ENCODE measurements around the gene ARSI.
A peak's percentile ranks its signal among the peaks of the same experiment; 100 is the strongest.

The ARSI gene

DNA sequence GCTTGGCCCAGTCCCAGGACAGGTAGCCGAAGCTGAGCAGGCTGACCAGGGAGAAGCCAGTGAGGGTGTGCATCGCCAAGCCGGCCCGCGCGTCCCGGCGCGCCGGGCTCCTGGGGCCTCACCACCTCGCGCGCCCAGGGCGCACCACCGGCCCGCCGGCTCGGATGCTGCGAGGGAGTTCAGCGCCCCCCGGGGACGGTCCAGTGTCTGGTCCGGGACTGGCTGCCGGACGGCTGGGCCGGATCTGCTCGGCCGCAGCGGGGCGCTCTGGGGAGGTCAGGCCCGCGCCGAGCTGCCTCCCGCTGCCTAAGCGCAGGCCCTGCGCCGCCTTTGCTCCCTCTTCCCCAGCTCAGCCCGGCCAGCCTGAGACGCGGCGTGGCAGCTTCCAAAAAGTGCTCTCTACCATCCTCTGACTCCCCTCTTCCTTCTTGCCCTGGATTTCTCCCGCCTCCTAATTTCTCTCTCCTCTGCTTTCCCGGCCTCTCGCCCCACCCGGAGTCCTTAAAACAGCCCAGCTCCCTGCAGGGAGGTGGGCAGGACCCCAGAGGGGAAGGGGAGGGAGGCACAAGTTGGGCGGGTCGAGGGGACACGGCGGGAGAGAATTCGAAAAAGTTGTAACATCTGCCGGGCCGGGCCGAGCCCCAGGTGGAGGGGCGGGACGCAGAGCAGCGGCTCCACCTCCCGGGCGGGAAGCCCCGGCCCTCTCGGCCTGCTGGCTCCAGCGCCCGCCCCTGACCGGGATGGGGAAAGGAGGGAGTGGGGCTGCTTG, at the start of gene ARSI:
Gene ARSI, minus strand, starts transcription at position 605 of the 769 bp plus-strand sequence. Its CDS starts 532 bp downstream, at position 73.
- DNase-seq: no peak

DNA sequence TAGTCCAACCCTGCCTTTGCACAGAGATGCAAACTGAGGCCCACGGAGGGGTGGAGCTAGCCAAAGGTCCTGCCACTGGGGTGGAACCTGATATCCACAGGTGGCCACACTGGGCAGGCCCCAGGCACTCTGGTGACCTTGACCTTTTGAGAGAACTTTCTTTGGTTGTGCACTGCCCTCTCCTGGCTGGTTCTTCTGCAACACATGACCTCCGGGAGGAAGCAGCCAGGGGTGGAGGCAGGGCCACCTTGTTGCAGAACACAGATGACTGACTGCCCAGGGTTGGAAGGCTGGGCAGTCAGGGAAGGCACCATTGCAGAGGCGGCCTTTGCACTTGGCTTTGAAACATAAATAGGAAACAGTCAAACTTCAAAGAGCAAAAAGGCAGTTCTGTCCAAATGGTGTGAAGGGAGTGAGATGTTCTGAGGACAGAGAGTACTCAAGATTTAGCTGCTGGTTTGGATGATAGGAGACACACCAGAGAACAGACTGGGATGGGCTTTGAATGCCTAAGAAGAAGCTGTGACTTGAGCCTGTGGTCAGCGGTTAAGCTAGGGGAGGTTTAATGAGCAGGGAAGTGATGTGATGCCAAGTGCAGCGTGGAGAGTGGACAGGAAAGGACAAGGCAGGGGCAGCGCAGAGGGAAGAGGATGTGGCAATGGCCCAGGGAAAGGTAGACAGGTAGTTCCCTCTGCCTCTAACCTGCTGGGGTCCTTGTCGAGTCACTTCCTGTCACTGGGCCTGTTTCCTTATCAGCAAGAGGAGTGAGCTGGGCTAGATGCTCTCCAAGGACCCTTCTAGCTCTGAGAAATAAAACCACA, 48.0 kb upstream of the ARSI start:
- DNase-seq: peak; percentile 80

DNA sequence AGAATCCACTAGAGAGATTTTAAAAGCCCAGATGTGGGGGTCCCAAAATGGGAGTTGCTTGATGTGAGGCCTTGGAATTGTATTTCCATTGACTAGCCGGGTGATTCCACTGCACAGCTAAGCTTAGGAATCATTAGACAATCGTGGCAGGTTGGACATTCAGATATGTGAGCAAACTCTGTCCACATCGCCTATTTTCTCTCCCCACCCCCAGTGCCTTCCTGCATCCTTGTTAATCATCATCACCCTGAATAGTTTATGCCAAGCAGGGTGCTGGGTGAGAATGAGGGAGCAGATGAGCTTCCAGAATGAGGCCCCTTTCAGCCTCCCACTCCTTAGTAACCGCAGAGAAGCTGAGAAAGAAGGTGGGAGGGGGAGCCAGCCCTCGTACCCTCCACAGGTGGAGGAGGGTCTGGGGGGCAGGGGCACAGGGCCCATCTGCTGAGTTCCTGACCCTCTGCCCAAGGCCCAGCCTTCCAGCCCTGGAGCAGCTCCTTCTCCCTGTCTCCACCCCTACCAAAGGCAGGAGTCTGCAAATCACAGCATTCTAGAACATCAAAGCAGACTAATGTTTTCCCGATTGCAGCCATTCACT, 47.1 kb upstream of the ARSI start:
- DNase-seq: no peak

DNA sequence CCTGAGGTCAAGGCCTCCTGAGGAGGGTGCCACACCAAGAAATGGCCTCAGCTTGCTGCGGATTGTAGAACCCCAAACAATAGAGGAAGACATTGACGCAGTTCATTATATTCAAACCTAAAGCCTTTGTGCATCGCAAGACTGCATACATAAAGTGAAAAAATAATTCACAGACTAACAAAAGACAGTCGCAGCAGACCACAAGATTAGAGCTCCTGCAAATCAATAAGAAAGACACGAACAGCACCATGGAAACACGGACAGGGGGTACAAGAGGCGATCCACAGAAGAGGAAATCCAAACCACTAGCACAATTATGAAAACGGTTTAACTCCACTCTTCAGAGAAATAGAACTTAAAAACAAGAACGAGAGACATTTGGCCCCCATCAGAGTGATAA, 44.7 kb upstream of the ARSI start:
- no peak for DNase-seq

DNA sequence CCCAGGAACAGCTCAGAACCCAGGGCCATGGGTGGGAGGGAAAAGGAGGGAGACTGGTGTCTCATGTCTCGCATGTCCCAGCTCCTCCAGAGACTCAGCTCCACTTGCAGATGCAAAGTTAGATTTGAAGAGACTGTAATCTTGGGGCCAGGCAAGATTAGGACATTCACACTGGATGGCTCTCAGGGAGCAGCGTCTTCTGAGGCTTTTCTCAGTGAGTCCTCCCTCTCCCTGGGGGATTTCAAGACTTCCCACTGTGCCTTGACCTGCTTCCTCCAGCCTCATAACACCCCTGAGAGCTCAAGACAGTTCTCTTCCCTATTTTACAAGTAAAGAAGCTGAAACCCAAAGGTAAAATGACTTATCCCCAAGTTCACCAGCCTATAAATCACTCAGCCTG, 44.3 kb upstream of the ARSI start:
- DNase-seq: no peak

DNA sequence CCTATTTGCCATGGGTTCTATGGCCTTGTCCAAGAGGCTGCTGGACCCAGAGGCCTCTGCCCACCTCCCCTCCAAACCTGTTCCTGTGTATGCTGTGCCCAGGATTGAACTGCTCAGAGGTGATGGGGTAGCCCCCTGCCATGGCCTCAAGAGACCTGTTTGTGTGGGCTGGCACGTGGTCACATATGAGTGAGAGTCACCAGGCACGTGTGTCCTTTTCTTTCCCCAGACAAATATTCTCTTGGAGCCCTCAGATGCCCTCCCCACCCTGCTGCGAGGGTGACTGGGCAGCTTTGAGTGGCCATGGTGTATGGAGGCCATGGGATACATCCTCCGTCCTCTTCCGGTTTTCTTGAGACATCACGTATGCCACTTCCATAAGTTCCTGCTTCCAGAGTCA, 43.9 kb upstream of the ARSI start:
- no peak for DNase-seq

DNA sequence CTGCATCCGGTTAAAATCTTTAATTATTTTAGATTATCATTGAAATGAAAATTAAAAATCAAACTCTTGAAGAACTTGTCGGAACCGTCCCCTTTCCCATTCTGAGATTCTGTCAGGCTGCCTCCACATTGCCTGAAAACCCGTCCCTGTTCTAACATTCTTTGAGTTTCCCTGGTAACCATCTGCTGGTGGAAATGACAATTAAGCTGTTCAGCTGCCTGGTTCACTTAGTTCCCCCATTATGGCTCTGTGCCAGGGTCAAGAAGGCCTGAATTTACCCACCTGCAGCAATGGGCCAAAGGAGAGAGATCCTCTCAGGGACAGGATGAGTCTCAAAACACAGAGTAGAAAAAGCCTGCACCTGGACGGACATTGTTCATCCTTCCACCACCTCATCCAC, 43.0 kb upstream of the ARSI start:
- no peak for DNase-seq

DNA sequence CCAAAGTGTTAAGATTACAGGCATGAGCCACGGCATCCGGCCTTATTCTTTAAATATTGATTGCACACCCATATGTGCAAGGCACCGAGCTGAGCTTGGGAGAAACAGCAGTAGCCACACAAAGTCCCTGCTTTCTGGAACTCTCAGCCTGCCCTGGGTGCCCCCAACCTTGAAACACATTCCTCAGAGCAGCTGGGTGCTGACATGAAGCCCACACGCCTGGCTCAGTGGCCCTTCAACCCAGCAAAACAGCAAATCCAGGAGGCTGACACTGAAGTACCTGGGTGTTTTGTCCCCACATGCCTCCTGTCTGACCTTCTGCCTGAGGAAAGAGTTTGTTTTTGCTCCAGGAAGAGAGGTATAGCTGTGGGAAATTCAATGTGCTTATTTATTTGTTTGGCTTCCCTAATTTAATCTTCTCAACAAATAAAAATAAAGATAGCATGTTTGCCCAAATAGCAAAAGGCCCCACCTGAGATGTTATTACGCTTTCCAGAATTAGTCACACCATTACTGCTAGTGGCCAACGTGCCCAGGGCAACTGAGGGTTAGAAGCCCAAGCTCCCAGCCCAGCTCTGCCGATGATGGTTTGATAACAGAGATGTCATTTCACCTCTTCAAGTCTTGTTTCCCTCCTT, 41.4 kb upstream of the ARSI start:
- no peak for DNase-seq

DNA sequence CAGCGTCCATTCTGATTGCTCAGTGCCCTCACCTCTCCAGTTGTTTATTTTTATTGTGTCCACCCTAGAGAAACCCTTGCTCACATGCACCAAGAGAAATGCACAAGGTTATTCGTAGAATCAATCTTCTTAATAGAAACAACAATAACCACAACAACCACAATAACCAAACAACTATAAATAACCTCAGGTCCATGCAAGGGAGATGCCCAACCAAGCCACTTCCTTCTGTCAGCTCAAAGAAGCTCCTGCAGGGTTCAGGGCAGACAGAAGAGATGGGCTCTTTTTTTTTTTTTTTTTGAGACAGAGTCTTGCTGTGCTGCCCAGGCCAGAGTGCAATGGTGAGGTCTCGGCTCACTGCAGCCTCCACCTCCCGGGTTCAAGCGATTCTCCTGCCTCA, 39.9 kb upstream of the ARSI start:
- DNase-seq: no peak

DNA sequence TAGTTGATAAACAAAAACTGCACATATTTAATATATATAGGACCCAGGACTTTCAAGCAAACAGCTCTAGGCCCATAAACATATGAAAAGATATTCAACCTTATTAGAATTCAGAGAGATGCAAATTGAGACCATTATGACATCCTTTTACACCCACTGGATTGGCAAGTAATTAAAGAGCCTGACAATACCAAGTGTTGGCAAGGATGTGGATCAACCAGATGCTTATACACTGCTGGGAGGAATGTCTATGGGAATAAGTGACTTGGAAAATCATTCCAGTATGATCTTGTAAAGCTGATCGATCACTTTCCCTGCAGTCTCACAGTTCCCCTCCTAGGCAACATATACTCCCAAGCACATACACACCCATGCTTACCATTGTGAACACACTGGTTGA, 39.3 kb upstream of the ARSI start:
- no peak for DNase-seq

DNA sequence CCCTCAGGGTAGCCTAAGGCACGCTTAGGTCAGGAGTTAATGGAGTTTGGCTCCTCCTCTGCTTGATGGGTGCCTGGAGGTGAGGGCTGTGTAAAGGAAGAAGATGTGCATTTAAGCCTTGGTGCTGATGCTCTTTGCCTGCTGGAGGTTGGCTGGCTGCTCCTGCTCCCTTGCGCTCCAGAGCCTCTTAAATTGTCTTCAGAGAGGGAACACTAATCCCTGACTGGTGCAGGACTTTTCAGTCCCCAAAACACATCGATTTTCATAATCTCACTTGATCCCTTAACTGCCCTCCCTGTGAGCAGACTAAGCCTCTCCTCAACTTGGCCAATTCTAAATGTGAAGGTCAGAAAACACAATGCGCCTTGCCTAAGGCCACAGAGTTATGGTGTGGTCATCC, 38.6 kb upstream of the ARSI start:
- no peak for DNase-seq

DNA sequence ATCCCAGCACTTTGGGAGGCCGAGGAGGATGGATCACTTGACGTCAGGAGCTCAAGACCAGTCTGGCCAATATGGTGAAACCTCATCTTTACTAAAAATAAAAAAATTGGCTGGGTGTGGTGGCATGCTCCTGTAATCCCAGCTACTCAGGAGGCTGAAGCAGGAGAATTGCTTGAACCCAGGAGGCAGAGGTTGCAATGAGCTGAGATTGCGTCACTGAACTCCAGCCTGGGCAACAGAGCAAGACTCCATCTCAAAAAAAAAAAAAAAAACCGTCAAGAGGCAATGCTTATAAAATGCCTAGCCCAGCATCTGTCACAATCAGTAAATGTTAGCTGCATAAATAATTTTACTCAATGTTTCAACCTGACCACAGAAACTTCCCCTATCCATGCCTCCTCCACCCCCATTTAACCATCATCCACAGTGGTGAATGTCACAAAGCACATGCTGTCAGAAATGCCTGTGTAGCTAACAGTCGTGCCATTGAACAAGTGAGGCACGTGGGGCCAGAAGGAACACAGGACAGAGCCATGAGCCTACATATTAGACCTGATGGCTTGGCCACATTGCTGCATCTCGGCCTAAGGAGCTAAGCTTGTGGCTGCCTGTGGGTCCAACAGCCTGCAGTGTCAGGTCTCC, 38.0 kb upstream of the ARSI start:
- no peak for DNase-seq

DNA sequence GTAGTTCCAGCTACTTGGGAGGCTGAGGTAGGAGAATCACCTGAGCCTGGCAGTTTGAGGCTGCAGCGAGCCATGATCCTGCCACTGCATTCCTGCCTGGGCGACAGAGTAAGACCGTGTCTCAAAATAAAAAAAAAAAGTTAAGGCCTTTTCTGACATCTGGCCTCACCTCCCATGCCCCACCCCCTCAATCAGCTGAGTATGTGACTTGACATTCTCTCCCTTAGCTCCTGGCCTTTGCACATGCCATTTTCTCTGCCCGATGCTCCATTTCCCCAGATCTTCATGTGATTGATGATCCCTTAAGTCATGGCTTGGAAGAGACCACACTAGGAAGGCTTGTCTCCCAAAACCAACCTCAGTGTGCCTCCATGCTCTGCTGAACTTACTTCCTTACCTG, 37.1 kb upstream of the ARSI start:
- DNase-seq: no peak

DNA sequence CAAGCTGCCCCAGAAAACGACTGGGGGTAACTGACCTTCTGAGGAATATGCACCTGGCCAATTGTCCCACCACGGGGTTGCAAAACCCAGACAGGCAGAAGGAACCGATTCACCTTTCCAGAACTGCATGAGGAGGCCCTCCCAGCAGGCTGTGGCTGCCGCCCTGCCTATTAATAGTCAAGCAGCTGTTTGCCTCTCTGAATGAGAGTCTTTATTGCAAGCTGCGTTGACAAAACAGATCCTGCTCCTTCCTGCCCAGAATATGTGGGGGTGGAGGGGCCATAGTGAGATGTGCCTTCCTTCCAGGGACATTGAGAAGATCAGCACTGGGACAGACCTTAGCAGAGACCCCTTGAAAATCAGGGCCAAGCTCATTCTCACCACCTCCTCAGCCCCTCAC, 36.5 kb upstream of the ARSI start:
- no peak for DNase-seq

DNA sequence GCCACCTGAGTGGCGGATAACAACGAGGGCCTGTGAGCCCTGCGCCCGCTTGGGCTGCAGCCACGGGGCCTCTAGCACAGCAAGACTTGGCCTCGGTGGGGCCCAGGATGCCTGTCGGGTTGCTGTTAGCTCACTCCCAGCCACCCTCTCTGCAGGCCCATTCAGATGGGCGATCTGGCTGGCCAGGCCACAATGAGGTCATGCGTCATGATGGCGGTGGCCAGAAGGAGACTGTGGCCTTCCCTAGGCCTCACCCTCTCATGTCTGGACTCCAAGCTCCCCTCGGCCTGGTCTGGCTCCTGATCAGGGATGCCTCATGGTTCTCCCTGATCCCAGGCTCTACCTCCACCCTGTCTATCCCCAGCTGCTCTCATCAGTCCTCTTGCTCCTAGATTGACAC, 35.8 kb upstream of the ARSI start:
- no peak for DNase-seq

DNA sequence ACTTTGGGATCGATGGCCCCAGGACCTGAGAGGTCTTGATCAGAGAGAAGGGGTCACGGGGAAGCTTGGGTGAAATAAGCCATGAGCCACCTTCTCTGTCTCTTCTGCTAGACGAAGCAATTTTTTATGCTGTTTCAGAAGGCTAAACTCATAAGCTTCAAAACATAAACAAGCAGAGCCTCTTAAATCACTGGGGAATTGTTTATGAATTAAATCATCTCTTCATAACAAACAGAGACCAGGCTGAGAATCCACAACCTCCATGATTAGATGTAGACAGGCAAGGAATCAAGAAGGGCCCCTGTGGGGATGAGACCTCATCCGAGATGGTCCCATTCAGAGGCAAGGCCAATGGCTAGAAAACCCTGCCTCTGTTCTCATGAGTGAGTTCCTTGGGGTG, 33.1 kb upstream of the ARSI start:
- DNase-seq: no peak

DNA sequence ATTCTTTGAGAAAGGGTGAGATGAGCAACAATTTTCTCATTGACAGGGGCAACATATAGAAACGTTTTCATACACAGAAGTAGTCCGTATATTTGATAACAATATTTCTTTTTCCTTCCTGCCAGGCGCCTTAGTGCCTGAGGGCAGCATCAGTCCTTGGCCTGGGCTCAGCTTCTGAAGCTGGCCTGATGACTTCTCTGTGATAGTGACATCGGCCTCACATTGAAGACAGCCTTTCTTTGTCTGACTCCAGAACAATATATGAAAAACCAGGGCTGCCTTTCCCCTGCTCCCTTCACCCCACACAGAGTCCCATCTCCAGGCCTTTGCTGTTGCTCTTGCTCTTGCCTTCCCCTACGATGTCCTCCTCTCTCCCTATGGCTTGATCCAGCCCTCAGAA, 30.7 kb upstream of the ARSI start:
- no peak for DNase-seq

DNA sequence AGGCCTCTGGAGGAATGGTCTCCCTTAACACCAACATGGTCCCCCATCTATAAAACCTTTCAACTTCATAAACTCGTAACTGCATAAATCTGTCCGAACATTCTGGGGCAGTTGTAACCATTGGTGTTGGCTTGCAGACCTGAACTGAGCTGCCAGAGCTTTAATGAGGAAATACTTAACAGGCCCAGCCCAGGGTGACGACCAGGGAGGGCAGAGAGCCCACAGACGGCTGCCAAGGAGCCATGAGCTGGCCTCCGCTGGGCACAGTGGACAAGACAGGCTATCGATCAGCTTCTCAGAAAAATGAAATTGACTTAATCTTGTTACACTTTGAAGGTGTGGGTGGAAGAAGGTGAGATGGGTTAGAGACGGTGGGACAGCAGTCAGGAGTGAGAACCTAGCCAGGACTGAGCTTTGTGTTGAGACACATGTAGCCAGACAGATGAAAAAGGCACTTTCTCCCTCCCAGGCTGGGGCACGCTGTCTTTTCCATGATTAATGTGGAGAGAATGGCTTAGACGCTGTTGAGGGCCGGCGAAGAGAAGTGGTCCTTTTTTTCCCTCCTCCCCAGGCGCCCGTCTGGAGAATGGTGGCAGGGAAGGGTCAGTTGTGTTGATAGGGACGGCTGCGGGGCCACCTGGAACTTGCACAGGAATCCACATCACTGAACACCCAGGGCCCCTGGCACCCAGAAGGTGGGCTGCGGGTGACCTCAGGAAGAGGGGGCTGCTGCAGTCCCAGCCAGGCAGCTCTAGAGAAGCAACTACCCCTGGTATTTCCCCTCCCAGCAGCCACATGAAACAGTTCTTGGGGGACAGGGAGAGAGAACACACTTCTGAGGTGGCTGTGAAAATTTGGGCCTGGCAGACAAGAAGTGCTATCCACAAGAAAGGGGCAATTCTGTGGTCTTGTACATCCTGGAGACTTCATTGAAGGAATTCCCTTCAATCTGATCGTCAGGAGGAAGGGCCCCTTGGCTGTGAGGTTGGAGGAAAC, 27.5 kb upstream of the ARSI start:
- no peak for DNase-seq

DNA sequence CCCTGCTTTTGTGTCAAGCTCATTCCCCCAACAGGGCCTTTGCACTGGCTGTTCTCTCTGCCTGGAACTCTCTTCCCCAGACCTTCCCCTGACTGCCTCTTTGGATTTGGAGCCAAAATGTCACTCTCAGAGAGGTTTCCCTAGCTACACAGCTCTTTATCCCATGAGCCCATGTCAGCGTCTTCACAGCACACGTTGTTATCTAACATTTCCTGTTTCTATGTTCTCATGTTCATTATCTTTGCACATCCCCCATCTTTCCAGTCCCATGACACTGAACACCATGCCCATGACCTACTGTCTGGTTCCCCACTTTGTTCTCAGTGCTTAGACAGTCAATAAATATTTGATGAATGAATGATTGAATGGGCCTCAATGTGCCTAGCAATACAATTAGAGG, 26.3 kb upstream of the ARSI start:
- peak; percentile 69 for DNase-seq

DNA sequence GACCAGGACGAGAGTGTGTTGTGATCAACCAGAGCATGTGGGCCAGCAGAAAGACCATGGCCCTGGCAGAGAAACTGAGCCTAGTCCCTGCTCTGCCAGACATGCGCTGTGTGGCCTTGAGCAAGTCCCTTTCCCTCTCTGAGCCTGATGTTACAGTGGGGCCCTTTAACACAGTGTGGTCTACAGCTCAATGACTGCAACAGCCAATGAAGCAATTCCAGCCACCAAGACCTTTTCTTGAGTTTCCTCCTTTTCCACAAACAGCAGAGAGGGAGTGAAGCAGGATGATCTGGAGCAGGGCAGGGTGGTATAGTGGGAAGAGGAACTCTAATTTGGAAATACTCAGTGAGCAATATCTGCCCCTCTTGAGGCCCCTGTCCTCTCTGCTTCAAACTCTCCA, 25.8 kb upstream of the ARSI start:
- DNase-seq: no peak

DNA sequence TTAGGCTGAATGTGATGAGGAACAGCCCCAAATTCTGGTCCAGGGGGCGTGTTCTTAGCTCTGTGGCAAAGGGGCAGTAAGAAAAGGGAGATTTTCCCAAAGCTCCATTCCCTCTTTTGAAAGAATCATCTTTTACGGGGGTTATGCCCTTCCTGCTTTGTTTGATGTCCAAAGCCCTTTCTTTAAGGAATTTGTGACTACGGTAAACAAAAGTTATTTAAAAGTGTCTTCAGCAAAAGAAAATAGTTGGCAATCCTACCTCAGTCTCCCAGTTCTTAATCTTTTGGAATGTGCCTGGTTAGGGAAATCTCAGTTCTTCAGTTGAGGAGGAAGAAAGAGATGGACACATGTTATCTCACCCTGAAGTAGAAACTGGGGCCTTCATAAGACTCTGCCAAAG, 24.4 kb upstream of the ARSI start:
- DNase-seq: no peak

DNA sequence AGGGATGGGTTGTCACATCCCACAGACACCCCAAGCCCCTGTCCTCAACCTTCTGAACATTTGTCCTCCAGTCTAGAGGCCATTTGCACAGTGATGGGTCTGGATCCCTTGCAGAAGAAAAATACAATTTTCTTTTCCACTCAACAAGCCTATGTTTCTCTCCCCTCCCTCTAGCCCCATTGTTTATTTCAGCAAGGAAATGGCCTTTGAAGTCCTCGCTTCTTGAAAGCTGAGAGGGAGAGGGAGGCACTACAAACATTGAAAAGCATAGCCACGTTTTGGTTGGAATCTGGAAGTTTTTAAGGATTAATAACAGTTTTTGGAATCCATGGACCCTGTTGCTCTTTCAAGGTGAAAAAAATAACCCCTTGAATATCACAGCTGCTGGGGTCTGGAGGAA, 24.0 kb upstream of the ARSI start:
- no peak for DNase-seq

Data from hematopoietic multipotent progenitor cell treated with erythropoietin and hydrocortisone succinate and interleukin-3 and kit ligand, for 6 days (in vitro differentiated cells).